Mammary microvascular endothelial cell (primary cell): ENCODE data around the gene LMOD1. TPM values are rescaled to one million over a fixed set of nuclear protein-coding genes. Genes with fewer than 3 reads are reported as not detected.

Source experiments
- total RNA-seq: library from RNA; depleted of rRNA; stranded (reverse); fragments of >200 nt; gene quantifications from 2 replicates; pipeline ENCODE4 v1.2.3, GENCODE V29; 2015

The LMOD1 gene
- total RNA-seq, result 0.10 TPM in 1 of 2 replicates, not detected in the other

DNA sequence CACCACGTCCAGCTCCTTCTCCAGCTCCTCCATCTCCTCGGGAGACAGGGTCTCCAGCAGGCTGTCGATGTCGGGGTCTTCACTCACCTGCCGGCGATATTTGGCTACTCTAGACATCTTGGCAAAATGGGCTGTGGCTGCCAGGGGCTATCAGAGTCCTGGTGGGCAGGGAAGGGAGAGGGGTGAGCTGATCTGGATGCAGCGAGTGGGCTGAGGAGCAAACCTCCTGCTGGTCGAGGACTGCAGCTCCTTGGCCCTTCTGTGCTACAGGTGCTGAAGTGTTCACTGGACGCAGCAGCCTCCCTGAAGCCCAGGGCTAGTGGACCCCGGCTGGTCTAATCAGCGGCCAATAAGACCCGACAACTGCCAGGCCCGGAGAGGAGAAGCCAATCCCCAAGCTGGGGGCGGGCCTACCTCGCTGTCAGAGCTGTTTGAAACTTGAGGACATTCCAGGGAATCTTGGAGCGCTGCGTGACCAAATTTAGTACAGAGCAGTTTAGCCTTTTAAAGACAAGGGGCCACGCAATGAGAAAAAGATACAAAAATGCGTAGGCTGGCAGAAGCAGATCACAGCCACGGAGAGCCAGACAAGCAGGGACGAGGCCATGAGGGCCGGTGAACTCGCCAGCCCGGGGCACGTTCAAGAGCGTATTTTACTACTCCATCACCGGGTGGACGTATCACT is at the start of gene LMOD1:
Gene LMOD1 (minus strand): TSS at position 325 of the 685 bp plus-strand sequence. CDS start 208 bp downstream, at position 117.

GRCh38 chr1:201982623-201983379 is 36.5 kb upstream of the LMOD1 start, which contains the start of gene RNPEP:
Gene RNPEP, plus strand, starts transcription at chr1:201982648. Its CDS starts 19 bp downstream, at chr1:201982667.

DNA sequence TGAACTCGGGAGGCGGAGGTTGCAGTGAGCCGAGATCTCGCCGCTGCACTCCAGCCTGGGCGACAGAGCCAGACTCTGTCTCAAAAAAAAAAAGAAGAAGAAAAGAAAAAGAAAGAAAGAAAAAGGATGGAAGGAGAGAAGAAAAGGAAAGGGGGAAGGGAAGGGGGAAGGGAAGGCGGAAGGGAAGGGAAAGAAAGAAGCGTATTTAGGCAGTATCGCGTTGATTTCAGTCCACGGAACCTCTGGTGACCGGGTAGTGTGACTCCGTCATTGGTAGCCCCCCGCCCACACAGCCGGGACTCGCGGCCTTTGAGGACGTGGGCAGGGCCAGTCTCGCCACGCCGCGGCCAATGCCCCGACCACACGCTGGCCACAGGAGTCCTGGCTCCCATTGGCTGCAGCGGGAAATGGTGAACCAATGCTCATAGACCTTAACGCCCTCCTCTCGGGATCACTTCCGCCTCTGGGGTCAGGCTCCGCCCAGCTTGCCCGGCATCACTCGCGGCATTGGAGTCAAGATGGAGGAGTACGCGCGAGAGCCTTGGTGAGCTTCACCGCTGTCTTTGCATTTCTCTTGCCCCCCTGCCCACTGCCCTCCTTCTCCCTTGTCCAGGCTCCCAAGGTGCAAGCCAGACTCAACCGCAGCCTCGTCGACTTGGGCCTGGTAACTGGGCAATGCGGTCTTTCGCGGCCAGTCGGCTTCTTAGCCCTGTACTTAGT is 8.8 kb upstream of the LMOD1 start, which contains the start of gene TIMM17A:
Gene TIMM17A (plus strand): TSS at position 495 of the 720 bp plus-strand sequence. CDS start 24 bp downstream, at position 519.

GRCh38 chr1:201888282-201889089 is 57.9 kb downstream of the LMOD1 start, which contains the start of gene SHISA4:
Gene SHISA4, plus strand, starts transcription at chr1:201888898. Its CDS starts 97 bp downstream, at chr1:201888995.

Other genes starting within 250 kb of the LMOD1 start
- 30.8 and 32.1 TPM in 2 replicates for gene IPO9, start 117.4 kb downstream of the LMOD1 start, total RNA-seq
- 22.5 and 24.9 TPM in 2 replicates for gene SHISA4, start 57.6 kb downstream of the LMOD1 start, total RNA-seq
- gene TIMM17A, start 9.0 kb upstream of the LMOD1 start, total RNA-seq, result 71.1 and 77.2 TPM in 2 replicates
- 82.2 and 87.0 TPM in 2 replicates for gene RNPEP, start 36.1 kb upstream of the LMOD1 start, total RNA-seq
- gene ELF3, start 64.0 kb upstream of the LMOD1 start, total RNA-seq, result under 0.01 and 0.25 TPM in 2 replicates
- not detected in 2 replicates for gene GPR37L1, start 176.4 kb upstream of the LMOD1 start, total RNA-seq
- gene ARL8A, start 198.2 kb upstream of the LMOD1 start, total RNA-seq, result 39.0 and 41.4 TPM in 2 replicates
- 0.33 and 1.0 TPM in 2 replicates for gene PTPN7, start 214.1 kb upstream of the LMOD1 start, total RNA-seq
- gene LGR6, start 247.3 kb upstream of the LMOD1 start, total RNA-seq, result not detected in 2 replicates